ENCODE results near the gene HELT. TPM values are rescaled to one million over a fixed set of nuclear protein-coding genes. Genes with fewer than 3 reads are reported as not detected.
"Not testable (repeated sequence)": the region's sequence is repeated elsewhere in the genome, so short reads cannot be mapped to it uniquely, and the experiment has no call there.

Gene HELT
- total RNA-seq, 2 experiments from 2014 or later: not detected

DNA sequence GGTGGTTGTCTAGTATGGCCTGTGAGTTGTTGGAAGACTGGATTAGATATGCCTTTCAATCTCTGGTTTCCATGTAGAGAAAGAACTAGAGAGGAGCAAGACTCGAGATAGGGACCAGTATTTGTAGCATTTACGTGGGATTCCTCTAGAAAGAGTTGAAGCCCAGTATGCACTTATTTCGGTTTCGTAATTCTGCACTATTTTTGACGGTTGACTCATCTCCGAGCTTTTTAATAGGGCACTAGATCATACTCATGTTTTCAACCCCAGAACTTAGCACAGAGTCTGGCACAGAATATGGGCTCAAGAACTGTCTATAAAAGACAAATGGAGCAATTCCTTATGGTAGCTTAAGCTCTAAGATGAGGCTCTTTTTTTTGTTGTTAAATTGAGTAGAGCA is 15.7 kb downstream of the HELT start:
- H3K27me3 Mint-ChIP-seq: peaks cover 49% of the 10 kb centered on the region
- DNase-seq: no peak

GRCh38 chr4:185035284-185035683 is 17.0 kb downstream of the HELT start:
- CTCF ChIA-PET: interaction anchor here (0.9 kb wide), 1 partner anchor 100 kb away, joined by 3 read pairs; no protein-coding TSS in a partner anchor
- Mint-ChIP-seq H3K4me3 (no peak overlapping the region), H3K27me3 (peaks cover 41% of the 10 kb centered on the region), H3K27ac (no peak overlapping the region), H3K4me1 (peaks cover 6% of the 10 kb centered on the region), H3K36me3 (no peaks in the 10 kb centered on the region), H3K9me3 (ENCODE audit: low read depth) (no peaks in the 10 kb centered on the region)
- DNase-seq (no peak), ATAC-seq (no peak)

More for the DNA sequence above, 15.7 kb downstream of the HELT start:
- no peaks in the 10 kb centered on the region for H3K4me1 Mint-ChIP-seq
- CTCF ChIA-PET: interaction anchor here (1.1 kb wide), 1 partner anchor 100 kb away, joined by 4 read pairs; no protein-coding TSS in a partner anchor
- no peak overlapping the region for H3K4me3 Mint-ChIP-seq
- no peaks in the 10 kb centered on the region for H3K9me3 Mint-ChIP-seq (ENCODE audit: low read depth)
- no peak overlapping the region for H3K27ac Mint-ChIP-seq
- no peaks in the 10 kb centered on the region for H3K36me3 Mint-ChIP-seq
- no peak for ATAC-seq

GRCh38 chr4:185036019-185036418 is 17.7 kb downstream of the HELT start:
- ATAC-seq (no peak), DNase-seq (no peak)
- Mint-ChIP-seq H3K36me3 (no peaks in the 10 kb centered on the region), H3K4me3 (no peak overlapping the region), H3K27me3 (peaks cover 40% of the 10 kb centered on the region), H3K4me1 (peaks cover 6% of the 10 kb centered on the region), H3K9me3 (ENCODE audit: low read depth) (no peaks in the 10 kb centered on the region), H3K27ac (no peak overlapping the region)
- CTCF ChIA-PET: interaction anchor here (0.9 to 1.8 kb wide), 2 partner anchors 99 to 147 kb away, joined by 3 to 4 read pairs; no protein-coding TSS in a partner anchor

GRCh38 chr4:185036842-185037241 is 18.6 kb downstream of the HELT start:
- Mint-ChIP-seq H3K4me1 (peaks cover 6% of the 10 kb centered on the region), H3K4me3 (no peak overlapping the region), H3K9me3 (ENCODE audit: low read depth) (no peaks in the 10 kb centered on the region), H3K27me3 (peaks cover 33% of the 10 kb centered on the region), H3K27ac (no peak overlapping the region), H3K36me3 (no peaks in the 10 kb centered on the region)
- ATAC-seq (no peak), DNase-seq (no peak)
- CTCF ChIA-PET: interaction anchor here (1.8 kb wide), 1 partner anchor 146 kb away, joined by 4 read pairs; no protein-coding TSS in a partner anchor

- peaks cover 6% of the 10 kb centered on the region for H3K4me1 Mint-ChIP-seq
- CTCF ChIA-PET: interaction anchor here (0.6 to 5.6 kb wide), 26 partner anchors 10 to 558 kb away, joined by 3 to 53 read pairs (median 4); partner anchors contain the start of gene SLC25A4
- no peak overlapping the region for H3K27ac Mint-ChIP-seq
- peak overlapping the region; percentile 40 for H3K4me3 Mint-ChIP-seq
- H3K36me3 Mint-ChIP-seq: no peaks in the 10 kb centered on the region
- DNase-seq (peak; percentile 62), ATAC-seq (peak; percentile 80)
- H3K9me3 Mint-ChIP-seq (ENCODE audit: low read depth): no peaks in the 10 kb centered on the region
- H3K27me3 Mint-ChIP-seq: peaks cover 36% of the 10 kb centered on the region
Observed at GRCh38 chr4:185039508-185040273, 21.4 kb downstream of the HELT start.

GRCh38 chr4:185040523-185040922 is 22.2 kb downstream of the HELT start:
- DNase-seq (no peak), ATAC-seq (no peak)
- Mint-ChIP-seq H3K9me3 (ENCODE audit: low read depth) (no peaks in the 10 kb centered on the region), H3K27ac (no peak overlapping the region), H3K27me3 (peaks cover 39% of the 10 kb centered on the region), H3K4me3 (no peak overlapping the region), H3K4me1 (peaks cover 6% of the 10 kb centered on the region), H3K36me3 (no peaks in the 10 kb centered on the region)
- CTCF ChIA-PET: interaction anchor here (1.0 to 5.6 kb wide), 14 partner anchors 9 to 536 kb away, joined by 3 to 53 read pairs (median 6); partner anchors contain the start of gene SLC25A4

- CTCF ChIA-PET: interaction anchor here (1.2 to 1.4 kb wide), 2 partner anchors 9 to 11 kb away, joined by 3 to 4 read pairs; no protein-coding TSS in a partner anchor
- peaks cover 45% of the 10 kb centered on the region for H3K27me3 Mint-ChIP-seq
- H3K4me3 Mint-ChIP-seq: not testable (repeated sequence)
Observed at GRCh38 chr4:185050286-185050685, 32.0 kb downstream of the HELT start.

DNA sequence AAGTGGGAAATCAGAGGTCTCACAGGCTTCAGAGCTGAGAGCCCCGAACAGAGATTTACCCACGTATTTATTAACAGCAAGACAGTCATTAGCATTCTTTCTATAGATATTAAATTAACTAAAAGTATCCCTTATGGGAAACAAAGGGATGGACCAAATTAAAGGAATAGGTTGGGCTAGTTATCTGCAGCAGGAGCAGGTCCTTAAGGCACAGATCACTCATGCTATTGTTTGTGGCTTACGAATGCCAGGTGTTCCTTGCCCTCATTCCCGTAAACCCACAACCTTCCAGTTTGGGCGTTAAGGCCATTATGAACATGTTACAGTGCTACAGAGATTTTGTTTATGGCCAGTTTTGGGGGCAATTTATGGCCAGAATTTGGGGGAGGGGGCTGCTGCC is 33.0 kb downstream of the HELT start:
- H3K4me3 Mint-ChIP-seq; H3K27ac Mint-ChIP-seq; DNase-seq; H3K36me3 Mint-ChIP-seq; H3K4me1 Mint-ChIP-seq; ATAC-seq; H3K9me3 Mint-ChIP-seq (ENCODE audit: low read depth); CTCF ChIA-PET: not testable (repeated sequence)
- peaks cover 43% of the 10 kb centered on the region for H3K27me3 Mint-ChIP-seq

More at GRCh38 chr4:185050286-185050685, 32.0 kb downstream of the HELT start:
- not testable (repeated sequence) for H3K27ac Mint-ChIP-seq; ATAC-seq; H3K9me3 Mint-ChIP-seq (ENCODE audit: low read depth); H3K4me1 Mint-ChIP-seq; H3K36me3 Mint-ChIP-seq; DNase-seq

- CTCF ChIA-PET: interaction anchor here (1.5 kb wide), 1 partner anchor 13 kb away, joined by 4 read pairs; no protein-coding TSS in a partner anchor
- no peaks in the 10 kb centered on the region for H3K9me3 Mint-ChIP-seq (ENCODE audit: low read depth)
- peaks cover 44% of the 10 kb centered on the region for H3K27me3 Mint-ChIP-seq
- H3K27ac Mint-ChIP-seq: no peak overlapping the region
- DNase-seq (no peak), ATAC-seq (no peak)
- no peaks in the 10 kb centered on the region for H3K36me3 Mint-ChIP-seq
- H3K4me3 Mint-ChIP-seq: no peak overlapping the region
- H3K4me1 Mint-ChIP-seq: no peaks in the 10 kb centered on the region
Observed at GRCh38 chr4:185053746-185054145, 35.5 kb downstream of the HELT start.

DNA sequence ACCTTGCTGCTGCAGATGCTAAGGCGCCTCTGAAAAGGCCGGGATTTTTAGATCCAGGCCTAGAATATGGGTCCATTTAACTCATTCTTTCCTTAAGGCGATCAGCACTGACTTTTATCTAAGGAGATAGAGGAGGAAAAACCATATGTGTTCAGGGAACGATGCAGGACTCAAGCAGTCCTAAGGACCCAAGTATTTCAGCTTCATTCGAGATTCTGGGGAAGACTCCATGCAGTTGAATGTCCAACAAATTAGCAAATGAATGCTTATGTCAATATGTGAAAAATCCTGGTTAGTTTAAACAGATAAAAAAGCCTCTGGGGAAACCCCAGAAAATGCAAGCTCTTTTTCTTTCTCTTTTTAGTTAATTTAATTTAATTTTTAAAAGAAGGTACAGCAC is 36.0 kb downstream of the HELT start:
- CTCF ChIA-PET: no interaction called here
- Mint-ChIP-seq H3K27me3 (peaks cover 45% of the 10 kb centered on the region), H3K36me3 (no peaks in the 10 kb centered on the region), H3K27ac (no peak overlapping the region), H3K4me1 (no peaks in the 10 kb centered on the region), H3K4me3 (no peak overlapping the region), H3K9me3 (ENCODE audit: low read depth) (no peaks in the 10 kb centered on the region)
- ATAC-seq (no peak), DNase-seq (no peak)

DNA sequence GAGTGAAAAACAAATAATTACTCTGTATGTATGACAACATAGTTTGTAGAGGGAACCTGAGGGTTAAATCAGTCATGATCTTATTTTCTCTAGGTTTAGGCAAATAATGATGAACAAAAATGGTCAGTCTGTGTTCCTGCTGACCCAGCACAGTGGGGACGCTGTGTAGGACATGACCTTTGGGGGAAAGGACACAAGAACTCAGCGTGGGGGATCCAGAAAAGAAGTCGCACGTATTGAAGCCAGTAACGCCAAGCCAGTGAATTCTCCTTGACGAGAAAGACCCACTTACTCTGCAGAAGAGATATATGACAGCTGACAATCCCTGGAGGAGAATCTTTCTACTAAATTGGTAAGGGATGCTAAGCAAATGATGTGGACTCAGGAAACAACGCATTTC is 36.6 kb downstream of the HELT start:
- ATAC-seq: no peak
- CTCF ChIA-PET: no interaction called here
- H3K9me3 Mint-ChIP-seq (ENCODE audit: low read depth): no peaks in the 10 kb centered on the region
- H3K4me3 Mint-ChIP-seq: no peak overlapping the region
- H3K36me3 Mint-ChIP-seq: no peaks in the 10 kb centered on the region
- H3K4me1 Mint-ChIP-seq: no peaks in the 10 kb centered on the region
- no peak overlapping the region for H3K27ac Mint-ChIP-seq
- H3K27me3 Mint-ChIP-seq: peaks cover 45% of the 10 kb centered on the region
- no peak for DNase-seq

DNA sequence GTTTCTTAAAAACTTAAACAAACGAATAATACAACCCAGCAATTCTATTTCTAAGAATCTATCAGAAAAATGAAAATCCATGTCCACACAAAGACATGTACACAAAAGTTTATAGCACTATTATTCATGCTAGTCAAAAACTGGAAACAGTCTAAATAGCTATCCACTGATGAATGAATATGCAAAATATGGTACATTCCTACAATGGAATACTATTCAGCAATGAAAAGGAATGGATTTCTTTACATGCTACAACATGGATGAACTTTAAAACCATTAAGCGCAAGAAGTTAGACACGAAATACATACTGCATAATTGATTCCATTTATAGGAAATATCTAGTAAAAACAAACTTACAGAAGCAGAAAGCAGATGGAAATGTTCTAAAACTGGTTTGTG is 43.3 kb downstream of the HELT start:
- Mint-ChIP-seq H3K4me1 (no peaks in the 10 kb centered on the region), H3K9me3 (ENCODE audit: low read depth) (no peaks in the 10 kb centered on the region), H3K4me3 (no peak overlapping the region), H3K27me3 (peaks cover 18% of the 10 kb centered on the region), H3K36me3 (no peaks in the 10 kb centered on the region), H3K27ac (no peak overlapping the region)
- no peak for DNase-seq
- no peak for ATAC-seq
- CTCF ChIA-PET: no interaction called here

DNA sequence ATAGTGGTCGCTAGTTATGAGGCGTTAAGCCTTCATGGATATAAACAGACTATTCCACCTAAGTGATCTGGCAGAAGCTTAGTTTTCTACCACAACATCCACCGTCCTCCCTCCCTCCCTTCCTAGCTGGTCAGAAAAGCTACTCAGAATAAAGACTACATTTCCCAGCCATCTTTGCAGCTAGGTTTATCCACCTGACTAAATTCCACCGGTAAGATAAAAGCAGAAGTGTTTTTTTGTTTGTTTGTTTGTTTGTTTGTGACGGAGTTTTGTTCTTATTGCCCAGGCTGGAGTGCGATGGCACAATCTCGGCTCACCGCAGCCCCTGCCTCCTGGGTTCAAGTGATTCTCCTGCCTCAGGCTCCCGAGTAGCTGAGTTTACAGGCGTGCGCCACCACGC is 44.3 kb downstream of the HELT start:
- Mint-ChIP-seq H3K9me3 (ENCODE audit: low read depth) (no peaks in the 10 kb centered on the region), H3K4me3 (no peak overlapping the region), H3K4me1 (no peaks in the 10 kb centered on the region), H3K27ac (no peak overlapping the region), H3K27me3 (peaks cover 16% of the 10 kb centered on the region), H3K36me3 (no peaks in the 10 kb centered on the region)
- CTCF ChIA-PET: interaction anchor here (1.1 kb wide), 1 partner anchor 20 kb away, joined by 3 read pairs; no protein-coding TSS in a partner anchor
- no peak for DNase-seq
- ATAC-seq: no peak

- DNase-seq (no peak), ATAC-seq (no peak)
- Mint-ChIP-seq H3K4me1 (no peaks in the 10 kb centered on the region), H3K4me3 (no peak overlapping the region), H3K9me3 (ENCODE audit: low read depth) (no peaks in the 10 kb centered on the region), H3K36me3 (no peaks in the 10 kb centered on the region), H3K27me3 (peaks cover 21% of the 10 kb centered on the region), H3K27ac (no peak overlapping the region)
- CTCF ChIA-PET: no interaction called here
Observed at GRCh38 chr4:185066179-185066578, 47.9 kb downstream of the HELT start.
